NCI-H2171 (cell line): ENCODE measurements around the gene RAPGEF6.
"Not testable (repeated sequence)": the region's sequence is repeated elsewhere in the genome, so short reads cannot be mapped to it uniquely, and the experiment has no call there.

Source experiments
- DNase-seq: peaks from one replicate; lab custom pipeline; 2025; lab: John Stamatoyannopoulos, UW

Gene RAPGEF6

GRCh38 chr5:131634996-131635683, at the start of gene RAPGEF6:
RAPGEF6 (minus strand) TSS chr5:131635229; CDS start chr5:131635030, 199 bp downstream.
- peak; percentile 88 for DNase-seq

- DNase-seq: no peak
Measured at GRCh38 chr5:131684595-131684994, 49.6 kb upstream of the RAPGEF6 start.

GRCh38 chr5:131684051-131684450, 49.0 kb upstream of the RAPGEF6 start:
- no peak for DNase-seq

GRCh38 chr5:131682826-131683225, 47.8 kb upstream of the RAPGEF6 start:
- no peak for DNase-seq

- no peak for DNase-seq
Measured at GRCh38 chr5:131682175-131682574, 47.1 kb upstream of the RAPGEF6 start.

- DNase-seq: no peak
Measured at GRCh38 chr5:131679911-131680310, 44.9 kb upstream of the RAPGEF6 start.

- DNase-seq: not testable (repeated sequence)
Measured at GRCh38 chr5:131678273-131678672, 43.2 kb upstream of the RAPGEF6 start.

- DNase-seq: no peak
Measured at GRCh38 chr5:131677115-131677514, 42.1 kb upstream of the RAPGEF6 start.

- no peak for DNase-seq
Measured at GRCh38 chr5:131672776-131673175, 37.7 kb upstream of the RAPGEF6 start.

GRCh38 chr5:131671994-131672655, 37.1 kb upstream of the RAPGEF6 start:
- DNase-seq: no peak

- DNase-seq: no peak
Measured at GRCh38 chr5:131671409-131671808, 36.4 kb upstream of the RAPGEF6 start.

GRCh38 chr5:131664929-131665328, 29.9 kb upstream of the RAPGEF6 start:
- no peak for DNase-seq

- no peak for DNase-seq
Measured at GRCh38 chr5:131661933-131662332, 26.9 kb upstream of the RAPGEF6 start.

- DNase-seq: no peak
Measured at GRCh38 chr5:131659841-131660240, 24.8 kb upstream of the RAPGEF6 start.

GRCh38 chr5:131659290-131659689, 24.3 kb upstream of the RAPGEF6 start:
- no peak for DNase-seq

GRCh38 chr5:131654776-131655175, 19.7 kb upstream of the RAPGEF6 start:
- no peak for DNase-seq

- no peak for DNase-seq
Measured at GRCh38 chr5:131654309-131654708, 19.3 kb upstream of the RAPGEF6 start.

GRCh38 chr5:131649161-131649560, 14.1 kb upstream of the RAPGEF6 start:
- DNase-seq: no peak

GRCh38 chr5:131647048-131647769, 12.2 kb upstream of the RAPGEF6 start:
- DNase-seq: no peak

- DNase-seq: no peak
Measured at GRCh38 chr5:131644822-131645221, 9.8 kb upstream of the RAPGEF6 start.

GRCh38 chr5:131644370-131644769, 9.3 kb upstream of the RAPGEF6 start:
- no peak for DNase-seq

GRCh38 chr5:131641494-131641893, 6.5 kb upstream of the RAPGEF6 start:
- DNase-seq: no peak
